HG03108 (cell line): Measurements from ENCODE around the gene SMG9.
"Not testable (repeated sequence)": the region's sequence is repeated elsewhere in the genome, so short reads cannot be mapped to it uniquely, and the experiment has no call there.

Source experiments
- ATAC-seq: cut with Tn5 transposase; IDR thresholded peaks from one replicate; pipeline ENCODE4 v1.9.1; 2021; ENCODE audit warnings: moderate library complexity; ENCODE audit not compliant: unreplicated experiment

The SMG9 gene

GRCh38 chr19:43695985-43696704 lies 58.6 kb downstream of the SMG9 start:
- ATAC-seq, result no peak

GRCh38 chr19:43694553-43694952 lies 60.2 kb downstream of the SMG9 start:
- ATAC-seq, result no peak

GRCh38 chr19:43692877-43693276 lies 61.9 kb downstream of the SMG9 start:
- no peak for ATAC-seq

- ATAC-seq, result no peak
Measured at GRCh38 chr19:43692385-43692784, 62.4 kb downstream of the SMG9 start.

GRCh38 chr19:43691755-43692154 lies 63.0 kb downstream of the SMG9 start:
- ATAC-seq, result no peak

DNA sequence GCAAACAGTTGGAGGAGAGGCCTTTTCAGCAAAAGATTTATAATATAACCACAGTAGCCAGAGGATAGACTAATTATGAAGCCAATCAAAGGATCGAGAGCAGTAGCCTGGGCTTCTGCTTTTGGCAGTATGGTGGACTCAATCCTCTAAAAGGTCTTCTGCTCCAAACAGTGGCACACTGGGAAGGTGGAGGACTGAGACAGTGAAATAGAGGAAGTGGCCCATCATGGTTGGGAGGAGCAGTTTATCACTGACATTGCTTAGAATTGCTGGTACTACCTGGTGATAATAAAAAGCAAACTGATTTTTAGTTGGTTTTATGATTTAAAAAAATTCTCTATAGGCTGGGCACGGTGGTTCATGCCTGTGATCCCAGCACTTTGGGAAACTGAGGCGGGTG lies 63.9 kb downstream of the SMG9 start:
- ATAC-seq, result no peak

DNA sequence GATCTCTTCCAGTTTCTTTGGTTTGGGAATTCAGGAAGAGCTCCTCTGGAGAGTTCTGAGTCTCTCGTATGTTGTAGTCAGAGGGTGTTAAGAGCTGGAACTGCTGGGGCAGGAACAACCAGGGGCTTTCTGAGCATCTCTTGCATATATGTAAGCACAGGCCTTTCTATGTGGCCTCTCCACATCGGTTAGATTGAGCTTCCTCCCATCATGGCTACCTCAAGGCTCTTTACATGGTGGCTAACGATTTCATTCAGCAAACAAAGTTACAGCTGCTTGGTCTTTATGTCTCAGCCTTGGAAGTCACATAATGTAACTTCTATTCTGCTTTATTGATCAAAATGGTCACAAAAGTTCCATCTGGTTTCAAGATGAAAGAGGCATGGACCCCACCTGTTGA lies 64.3 kb downstream of the SMG9 start:
- ATAC-seq, result no peak

- ATAC-seq, result no peak
Measured at GRCh38 chr19:43688059-43688701, 66.6 kb downstream of the SMG9 start.

GRCh38 chr19:43687660-43687997 lies 67.1 kb downstream of the SMG9 start:
- no peak for ATAC-seq

DNA sequence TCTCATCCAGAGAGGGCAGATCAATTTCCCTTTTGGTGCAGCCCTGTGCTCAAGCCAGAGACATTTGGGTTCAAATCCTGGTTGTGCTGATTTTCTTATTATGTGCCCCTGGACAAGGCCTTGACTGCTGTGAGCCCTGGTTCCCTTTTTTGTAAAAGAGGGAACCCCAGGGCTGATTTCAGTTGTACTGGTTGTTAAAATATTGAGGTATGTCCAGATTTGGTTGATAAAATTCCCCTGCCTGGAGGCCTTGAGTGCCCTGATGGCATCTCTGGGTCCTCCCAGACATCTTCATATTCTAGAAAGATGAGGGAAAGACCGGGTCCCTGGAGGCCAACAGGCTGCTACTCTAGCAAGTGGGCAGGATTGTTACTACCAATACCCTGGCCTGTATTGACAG lies 70.4 kb downstream of the SMG9 start:
- no peak for ATAC-seq

DNA sequence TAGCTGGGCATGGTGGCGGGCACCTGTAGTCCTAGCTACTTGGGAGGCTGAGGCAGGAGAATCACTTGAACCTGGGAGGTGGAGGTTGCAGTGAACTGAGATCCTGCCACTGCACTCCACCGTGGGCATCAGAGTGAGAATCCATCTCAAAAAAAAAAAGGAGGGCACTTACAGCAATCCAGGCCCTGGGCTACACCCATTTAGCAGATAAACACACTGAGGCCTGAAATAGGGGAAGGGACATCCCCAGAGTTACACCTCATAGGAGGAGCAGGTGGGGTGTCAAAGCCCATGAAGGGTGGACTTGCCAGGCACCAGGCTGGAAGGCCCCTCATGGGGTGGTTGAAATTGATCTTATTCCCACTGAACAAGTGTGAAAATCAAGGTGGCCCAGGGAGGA lies 70.9 kb downstream of the SMG9 start:
- ATAC-seq, result no peak

DNA sequence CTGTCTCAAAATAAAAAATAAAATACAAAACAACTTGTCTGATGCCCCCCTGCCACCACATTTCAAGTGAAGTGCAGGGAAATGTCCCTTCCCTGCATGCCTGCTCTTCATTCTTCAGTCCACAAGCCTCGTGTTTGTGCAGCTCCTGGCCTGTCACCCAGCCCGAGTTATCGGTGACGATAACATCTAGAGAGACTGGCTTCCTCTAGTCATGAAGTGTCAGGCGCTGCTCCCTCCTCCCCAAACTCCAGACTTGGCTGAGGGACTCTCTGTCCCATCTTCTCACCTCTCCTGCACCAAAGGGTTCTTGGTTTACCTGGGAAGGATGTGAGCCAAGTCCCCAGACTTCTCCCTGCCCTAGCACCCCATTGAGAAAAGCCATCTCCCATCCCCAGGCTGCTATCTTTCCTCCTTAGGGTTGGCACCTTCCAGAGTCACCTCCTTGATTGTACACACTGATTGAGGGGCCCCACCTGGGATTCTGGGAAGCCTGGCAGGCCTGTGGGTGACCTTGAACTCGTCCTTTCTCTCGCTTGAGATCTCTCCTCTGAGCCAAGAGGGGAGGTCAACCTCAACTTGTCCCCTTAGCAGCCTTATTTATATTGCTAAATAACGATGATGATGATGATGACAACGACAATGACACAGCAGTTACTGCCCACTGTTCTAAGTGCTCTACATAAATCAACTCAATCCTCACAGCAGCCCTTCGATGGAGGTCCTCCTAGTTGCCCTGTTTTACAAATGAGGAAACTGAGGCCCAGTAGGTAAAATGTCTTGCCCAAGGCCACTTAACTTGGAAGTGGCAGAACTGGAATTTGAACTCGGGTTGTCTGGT lies 71.7 kb downstream of the SMG9 start:
- no peak for ATAC-seq

GRCh38 chr19:43682269-43682668 lies 72.5 kb downstream of the SMG9 start:
- ATAC-seq, result not testable (repeated sequence)

- ATAC-seq, result no peak
Measured at GRCh38 chr19:43681821-43682220, 72.9 kb downstream of the SMG9 start.

DNA sequence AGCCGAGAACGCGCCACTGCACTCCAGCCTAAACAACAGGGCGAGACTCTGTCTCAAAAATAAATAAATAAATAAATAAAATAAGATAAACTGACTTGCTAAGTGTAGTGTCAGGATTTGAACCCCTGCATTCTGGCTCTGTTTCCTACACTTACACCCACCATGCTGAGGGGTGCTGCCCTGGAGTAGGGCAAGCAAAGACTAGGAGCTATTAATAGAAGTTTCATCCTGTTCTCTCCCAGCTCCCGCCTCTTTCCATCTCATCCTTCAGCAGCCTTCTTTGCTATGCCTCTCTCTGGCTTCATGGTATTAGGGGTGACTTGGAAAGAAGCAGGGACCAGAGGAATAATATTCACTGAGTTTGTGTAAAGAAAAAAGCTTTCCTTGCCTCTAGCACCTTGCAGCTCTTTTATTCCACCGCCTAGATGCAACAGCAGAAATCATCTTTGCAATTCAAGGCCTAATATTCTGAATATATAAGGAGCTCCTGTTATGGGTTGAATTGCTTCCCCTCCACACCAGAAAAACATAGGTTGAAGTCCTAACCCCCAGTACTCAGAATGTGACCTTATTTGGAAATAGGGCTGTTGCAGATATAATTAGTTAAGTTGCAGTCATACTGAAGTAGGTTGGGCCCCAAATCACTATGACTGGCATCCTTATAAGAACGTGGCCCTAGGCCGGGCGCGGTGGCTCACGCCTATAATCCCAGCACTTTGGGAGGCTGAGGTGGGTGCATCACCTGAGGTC lies 76.1 kb downstream of the SMG9 start:
- ATAC-seq, result no peak
